DOHH2 (cell line): ENCODE measurements around the gene ZFPM1.

Experiments
- H3F3A ChIP-seq: fragments of 200-600 bp; sonication (generic), shearing (Covaris generic); 2 replicates; pipeline ENCODE4 v1.6.0; 2016; ENCODE audit warnings: antibody characterized with exemption, mild to moderate bottlenecking; ENCODE audit not compliant: control insufficient read depth, insufficient read depth
- H3K27ac ChIP-seq: fragments of 200-600 bp; sonication (generic); 2 replicates; pipeline ENCODE4 v1.5.1; 2014; ENCODE audit warnings: low read depth, mild to moderate bottlenecking, low read length, moderate library complexity
- H3K27me3 ChIP-seq: fragments of 200-600 bp; sonication (generic); 2 replicates; pipeline ENCODE4 v1.6.1; 2014; ENCODE audit warnings: mild to moderate bottlenecking, low read length, mixed read lengths; ENCODE audit not compliant: control insufficient read depth
- H3K36me3 ChIP-seq: fragments of 200-600 bp; sonication (generic); 2 replicates; pipeline ENCODE4 v1.6.1; 2014; ENCODE audit warnings: mild to moderate bottlenecking, low read length, moderate library complexity, mixed read lengths; ENCODE audit not compliant: control insufficient read depth
- H3K4me1 ChIP-seq: fragments of 200-600 bp; sonication (generic); 2 replicates; pipeline ENCODE4 v1.6.1; 2014; ENCODE audit warnings: mild to moderate bottlenecking, low read length, mixed read lengths; ENCODE audit not compliant: control insufficient read depth
- H3K4me2 ChIP-seq: fragments of 200-600 bp; sonication (generic); 2 replicates; pipeline ENCODE4 v1.6.0; 2014; ENCODE audit warnings: mild to moderate bottlenecking, low read length, moderate library complexity
- H3K4me3 ChIP-seq: fragments of 200-600 bp; sonication (generic); 2 replicates; pipeline ENCODE4 v1.5.1; 2014; ENCODE audit warnings: mild to moderate bottlenecking, low read length, mixed read lengths
- H3K79me2 ChIP-seq: fragments of 200-600 bp; sonication (generic); 2 replicates; pipeline ENCODE4 v1.6.1; 2014; ENCODE audit warnings: mild to moderate bottlenecking, low read length, mixed read lengths; ENCODE audit not compliant: control insufficient read depth
- H3K9me2 ChIP-seq: fragments of 200-600 bp; sonication (generic); replicated peaks from 2 replicates; pipeline ENCODE4 v1.6.1; 2014; ENCODE audit warnings: mild to moderate bottlenecking, low read length, mixed read lengths; ENCODE audit not compliant: control insufficient read depth
- H3K9me3 ChIP-seq: fragments of 200-600 bp; sonication (generic); 2 replicates; pipeline ENCODE4 v1.6.1; 2014; ENCODE audit warnings: antibody characterized with exemption, low read length, mixed read lengths; ENCODE audit not compliant: control insufficient read depth, insufficient read depth
- H4K20me1 ChIP-seq: fragments of 200-600 bp; sonication (generic); 2 replicates; pipeline ENCODE4 v1.6.0; 2014; ENCODE audit warnings: low read depth, mild to moderate bottlenecking, antibody characterized with exemption, low read length, moderate library complexity; ENCODE audit not compliant: control insufficient read depth, insufficient read depth
- CTCF ChIP-seq: fragments of 200-600 bp; sonication (generic); IDR thresholded peaks from one replicate; pipeline ENCODE4 v1.5.1; 2014; ENCODE audit warnings: antibody characterized with exemption, mild to moderate bottlenecking, low read depth, low read length; ENCODE audit not compliant: poor library complexity, severe bottlenecking
- EZH2phosphoT487 ChIP-seq: fragments of 200-600 bp; sonication (generic); IDR thresholded peaks from 2 replicates; pipeline ENCODE4 v1.6.1; 2017; ENCODE audit warnings: borderline replicate concordance, mild to moderate bottlenecking, antibody characterized with exemption, low read length, moderate library complexity, mixed read lengths

ZFPM1 gene

GRCh38 chr16:88414521-88415380 lies 38.3 kb upstream of the ZFPM1 start:
- TF ChIP-seq CTCF (no peak), EZH2phosphoT487 (no peak)
- no peaks in the 10 kb centered on the region for H3K9me3 ChIP-seq
- H3F3A ChIP-seq: no peaks in the 10 kb centered on the region
- H3K4me1 ChIP-seq: no peaks in the 10 kb centered on the region
- H3K4me2 ChIP-seq: no peak overlapping the region
- H3K36me3 ChIP-seq: no peaks in the 10 kb centered on the region
- H3K79me2 ChIP-seq: no peaks in the 10 kb centered on the region
- H4K20me1 ChIP-seq: no peaks in the 10 kb centered on the region
- H3K9me2 ChIP-seq: no peaks in the 10 kb centered on the region
- H3K27me3 ChIP-seq: no peaks in the 10 kb centered on the region
- H3K27ac ChIP-seq: no peak overlapping the region
- no peak overlapping the region for H3K4me3 ChIP-seq

GRCh38 chr16:88415381-88415705 lies 37.7 kb upstream of the ZFPM1 start:
- H3K27me3 ChIP-seq: no peaks in the 10 kb centered on the region
- no peaks in the 10 kb centered on the region for H3K9me3 ChIP-seq
- H3K79me2 ChIP-seq: no peaks in the 10 kb centered on the region
- H4K20me1 ChIP-seq: no peaks in the 10 kb centered on the region
- no peaks in the 10 kb centered on the region for H3K4me1 ChIP-seq
- no peak overlapping the region for H3K4me3 ChIP-seq
- no peaks in the 10 kb centered on the region for H3K36me3 ChIP-seq
- H3K9me2 ChIP-seq: no peaks in the 10 kb centered on the region
- TF ChIP-seq CTCF (no peak), EZH2phosphoT487 (no peak)
- H3F3A ChIP-seq: no peaks in the 10 kb centered on the region
- H3K27ac ChIP-seq: no peak overlapping the region
- no peak overlapping the region for H3K4me2 ChIP-seq

- H3K27me3 ChIP-seq: no peaks in the 10 kb centered on the region
- H3K4me1 ChIP-seq: no peaks in the 10 kb centered on the region
- H3F3A ChIP-seq: no peaks in the 10 kb centered on the region
- H3K36me3 ChIP-seq: no peaks in the 10 kb centered on the region
- TF ChIP-seq EZH2phosphoT487 (no peak), CTCF (no peak)
- H3K79me2 ChIP-seq: no peaks in the 10 kb centered on the region
- no peak overlapping the region for H3K4me2 ChIP-seq
- no peaks in the 10 kb centered on the region for H3K9me2 ChIP-seq
- H4K20me1 ChIP-seq: no peaks in the 10 kb centered on the region
- H3K4me3 ChIP-seq: no peak overlapping the region
- no peak overlapping the region for H3K27ac ChIP-seq
- no peaks in the 10 kb centered on the region for H3K9me3 ChIP-seq
Observed at GRCh38 chr16:88415713-88416323, 37.3 kb upstream of the ZFPM1 start.
